ENCODE results near the gene PTPRN.

- TF ChIP-seq MAX (IDR thresholded peaks at IDR 0.05) (no peak), YY1 (IDR thresholded peaks at IDR 0.05; ENCODE audit: low read depth) (no peak), EGR1 (IDR thresholded peaks at IDR 0.05) (no peak)
Measured at GRCh38 chr2:219354582-219354981, 45.4 kb upstream of the PTPRN start.
